GM12801 (cell line): ENCODE measurements around the gene GLI3.

Experiments
- CTCF ChIP-seq: IDR thresholded peaks from one replicate; pipeline ENCODE4 v1.5.1; 2011; ENCODE audit warnings: control low read depth; ENCODE audit not compliant: insufficient read length; ENCODE audit errors: extremely low read depth

The GLI3 gene

GRCh38 chr7:42227541-42227935, 9.5 kb downstream of the GLI3 start:
- no peak for TF ChIP-seq CTCF

DNA sequence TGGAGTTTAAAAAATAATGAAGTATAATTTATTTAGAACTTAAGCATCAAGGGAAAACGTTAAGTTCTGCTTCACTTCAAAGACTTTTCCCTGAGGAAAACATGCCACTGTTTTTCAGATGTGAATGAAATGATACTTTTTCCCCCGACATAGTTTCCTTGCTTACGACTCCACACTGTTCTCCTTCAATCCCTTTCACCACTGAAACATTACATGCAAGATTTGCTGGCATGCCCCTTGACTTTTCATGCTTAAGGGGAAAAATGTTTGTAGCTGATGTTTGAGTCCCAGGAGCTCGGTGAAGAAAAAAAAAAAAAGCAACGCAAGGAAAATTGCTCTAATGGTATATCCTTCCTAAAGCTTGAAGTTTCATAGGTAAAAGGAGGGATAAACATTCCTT, 10.0 kb downstream of the GLI3 start:
- TF ChIP-seq CTCF: no peak

- TF ChIP-seq CTCF: no peak
These were observed 10.6 kb downstream of the GLI3 start for GRCh38 chr7:42226354-42226941.

DNA sequence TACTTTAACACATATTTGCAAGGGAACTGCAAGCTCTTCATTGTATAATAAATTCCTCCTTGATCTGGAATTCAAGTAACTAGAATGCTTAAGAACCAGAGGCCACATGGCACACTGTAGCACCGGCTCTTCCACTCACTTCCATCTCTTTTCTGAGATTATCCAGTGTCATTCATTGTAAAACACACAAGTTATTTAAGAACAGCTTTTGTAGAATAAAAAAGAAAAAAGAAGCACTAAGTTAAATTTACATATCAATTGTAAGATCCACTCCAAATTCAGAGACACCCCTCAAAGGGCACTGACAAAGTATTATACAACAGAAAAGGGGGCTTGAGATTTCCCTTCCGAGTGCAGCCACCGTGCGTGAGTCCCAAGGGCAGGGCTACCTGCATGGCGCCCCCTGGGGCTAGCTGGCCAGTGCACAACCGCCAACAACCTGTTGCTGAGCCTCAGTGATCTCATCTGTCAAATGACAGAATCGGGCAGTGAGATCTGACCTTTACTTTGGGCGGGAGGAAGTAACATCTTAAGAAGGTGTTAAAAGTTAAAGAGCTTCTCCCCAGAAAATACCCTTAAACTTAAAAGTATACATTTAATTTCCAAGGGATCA, 12.5 kb downstream of the GLI3 start:
- TF ChIP-seq CTCF: no peak

DNA sequence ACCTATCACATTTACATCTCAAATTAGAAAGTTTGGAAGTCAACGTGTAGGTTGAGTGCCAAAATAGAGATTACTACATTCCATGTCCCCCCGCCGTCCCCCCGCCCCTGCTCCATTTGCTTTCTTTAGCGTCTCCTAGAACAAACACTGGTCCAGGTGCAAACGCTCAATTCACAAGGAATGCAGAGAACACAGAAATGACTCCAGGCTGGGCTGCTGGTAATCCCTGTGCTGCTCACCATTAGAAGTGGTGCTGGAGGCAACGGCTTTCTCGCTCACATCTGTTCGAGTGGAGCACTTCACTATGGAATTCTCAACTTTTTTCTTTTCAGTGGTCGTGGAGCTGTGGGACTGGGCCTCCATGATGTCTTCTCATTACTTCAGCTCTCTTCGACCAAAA, 14.1 kb downstream of the GLI3 start:
- no peak for TF ChIP-seq CTCF

DNA sequence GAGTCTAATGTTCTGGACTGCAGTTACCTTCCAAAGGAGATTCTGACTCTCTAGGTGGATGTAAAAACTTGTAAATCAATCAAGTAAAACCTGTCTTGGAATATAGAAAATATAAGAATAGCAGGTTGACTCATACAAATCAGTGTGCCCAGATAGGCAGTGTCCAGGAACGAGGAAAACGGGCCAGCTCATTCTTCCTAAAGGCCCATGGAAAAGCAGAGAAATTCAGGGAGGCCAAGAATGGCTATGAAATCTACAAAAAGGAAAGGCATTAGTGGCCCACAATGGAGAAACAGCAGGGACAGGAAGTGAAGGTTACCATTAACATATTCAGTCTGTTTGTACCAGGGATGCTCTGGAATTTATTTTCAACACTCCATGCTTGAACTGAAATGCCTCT, 14.9 kb downstream of the GLI3 start:
- TF ChIP-seq CTCF: no peak

DNA sequence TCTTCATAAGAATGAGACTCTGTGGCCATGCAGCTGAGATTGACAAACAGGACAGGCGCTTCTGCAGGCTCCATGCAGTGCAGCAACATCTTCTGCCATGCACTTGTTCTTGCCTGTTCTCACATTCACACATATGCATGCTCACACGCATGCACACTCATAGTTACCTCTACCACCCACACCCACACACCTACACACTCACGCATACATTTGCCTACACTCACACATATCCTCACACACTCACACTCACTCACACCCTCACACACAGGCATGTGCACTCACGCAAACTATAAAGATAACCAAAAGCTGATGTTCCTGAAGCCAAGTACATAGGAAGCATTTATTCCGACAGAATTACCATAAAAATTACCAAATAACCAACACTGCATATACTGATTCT, 15.7 kb downstream of the GLI3 start:
- TF ChIP-seq CTCF: no peak

GRCh38 chr7:42219447-42219846, 17.6 kb downstream of the GLI3 start:
- no peak for TF ChIP-seq CTCF
